K562 (cell line): Measurements from ENCODE around the gene FCHSD1.

ENCODE experiments used
- ATF1 ChIP-seq, 2 experiments: fragments of 450-650 bp in 1 of 2; IDR thresholded peaks; 2 replicates each; pipeline ENCODE4 v1.6.1; 2016; ENCODE audit warnings: missing compliant biosample characterization in 1 of 2, missing genetic modification characterization in 1 of 2
- CTCF ChIP-seq, 3 experiments: IDR thresholded peaks in 2 of 3; conservative IDR thresholded peaks in 1 of 3; 2 replicates each; pipeline ENCODE4 v1.5.1; 2011 to 2012; ENCODE audit warnings: low read length in 3 of 3, mild to moderate bottlenecking in 3 of 3, control low read depth in 2 of 3, improper control_type of control experiment in 1 of 3, inconsistent platforms in 1 of 3, low read depth in 1 of 3, mixed read lengths in 1 of 3, moderate library complexity in 1 of 3; ENCODE audit not compliant: insufficient read depth in 2 of 3
- NR2F6 ChIP-seq: fragments of 450-650 bp; formaldehyde crosslinking; IDR thresholded peaks from 2 replicates; pipeline ENCODE4 v1.4.0; 2020; ENCODE audit warnings: mild to moderate bottlenecking

- no peak for TF ChIP-seq NR2F6 (CRISPR knock-in tag)
- TF ChIP-seq CTCF (IDR thresholded peaks at IDR 0.05 in 2 of 3, conservative IDR thresholded peaks at IDR 0.05 in 1 of 3; ENCODE audit: insufficient read depth in 2 of 3, low read depth in 1 of 3, low read length in 3 of 3): no peak
- no peak for TF ChIP-seq ATF1 (CRISPR knock-in tag; IDR thresholded peaks at IDR 0.05)
- TF ChIP-seq ATF1 (tag; IDR thresholded peaks at IDR 0.05): no peak
Measured at GRCh38 chr5:141674747-141675146, 23.5 kb upstream of the FCHSD1 start.
